ENCODE results near the gene PKN3.

- no peak for TF ChIP-seq POLR2A (IDR thresholded peaks at IDR 0.05)
- no peak for TF ChIP-seq CTCF (IDR thresholded peaks at IDR 0.05)
Observed at GRCh38 chr9:128729766-128730517, 27.6 kb downstream of the PKN3 start.

Measured in thyroid gland (tissue), 4 donors.